Measurements from ENCODE around the gene SLC22A2.
"Not testable (repeated sequence)": the region's sequence is repeated elsewhere in the genome, so short reads cannot be mapped to it uniquely, and the experiment has no call there.

The SLC22A2 gene

DNA sequence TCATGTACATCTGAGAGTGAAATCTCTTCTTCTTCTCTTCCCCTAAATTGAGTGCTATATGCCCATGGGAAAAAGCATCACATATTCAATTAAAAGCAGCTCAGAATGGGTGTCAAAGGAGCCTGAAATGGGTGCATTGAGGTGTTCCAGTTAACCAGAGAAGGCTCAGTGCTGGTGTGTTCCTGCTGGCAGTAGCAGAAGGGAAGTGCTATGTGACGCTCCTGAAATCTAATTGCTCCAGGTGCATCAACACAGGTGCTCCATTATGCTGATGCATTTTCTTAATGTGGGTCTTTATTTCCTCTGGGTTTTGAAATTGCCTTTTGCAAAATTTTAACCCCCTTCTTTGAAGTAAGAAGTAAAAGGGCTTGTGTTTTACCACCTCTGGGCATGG lies 17.9 kb downstream of the SLC22A2 start:
- no peak for DNase-seq

DNA sequence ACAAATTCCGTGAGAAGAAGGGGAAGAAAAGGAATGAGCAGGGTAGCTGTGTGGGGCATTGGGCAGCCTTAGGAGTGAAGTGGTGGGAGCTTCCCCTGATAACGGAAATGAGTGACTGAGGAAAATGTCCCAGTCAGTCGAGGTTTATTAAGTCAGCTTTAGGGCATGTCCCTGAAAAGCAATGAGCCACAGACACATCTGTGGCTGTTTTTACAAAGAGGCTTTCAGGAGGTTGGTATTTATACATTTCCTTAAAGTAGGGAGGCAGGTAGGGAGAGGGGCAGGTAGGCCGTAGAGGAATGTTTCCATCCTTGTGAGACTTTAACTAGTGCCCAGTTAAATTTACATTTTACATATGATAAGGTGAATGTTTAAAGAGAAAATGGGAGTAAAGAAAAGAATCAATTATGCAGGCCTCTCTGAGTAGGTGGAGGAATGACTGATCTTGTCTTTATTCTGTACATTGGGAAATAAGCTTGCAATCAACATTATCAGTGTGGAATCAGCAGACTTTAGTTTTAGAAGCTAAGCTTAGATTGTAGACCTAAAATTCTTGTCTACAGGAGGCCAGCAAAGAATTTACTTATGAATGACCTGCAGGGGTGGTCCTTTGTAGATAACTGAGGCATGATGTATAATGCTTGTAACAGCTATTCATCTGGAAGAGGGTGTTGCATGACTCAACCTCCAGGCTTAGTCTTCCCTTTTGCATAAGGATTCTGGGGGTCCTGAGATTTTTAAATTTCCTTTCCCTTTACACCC lies 18.5 kb downstream of the SLC22A2 start:
- DNase-seq = no peak

DNA sequence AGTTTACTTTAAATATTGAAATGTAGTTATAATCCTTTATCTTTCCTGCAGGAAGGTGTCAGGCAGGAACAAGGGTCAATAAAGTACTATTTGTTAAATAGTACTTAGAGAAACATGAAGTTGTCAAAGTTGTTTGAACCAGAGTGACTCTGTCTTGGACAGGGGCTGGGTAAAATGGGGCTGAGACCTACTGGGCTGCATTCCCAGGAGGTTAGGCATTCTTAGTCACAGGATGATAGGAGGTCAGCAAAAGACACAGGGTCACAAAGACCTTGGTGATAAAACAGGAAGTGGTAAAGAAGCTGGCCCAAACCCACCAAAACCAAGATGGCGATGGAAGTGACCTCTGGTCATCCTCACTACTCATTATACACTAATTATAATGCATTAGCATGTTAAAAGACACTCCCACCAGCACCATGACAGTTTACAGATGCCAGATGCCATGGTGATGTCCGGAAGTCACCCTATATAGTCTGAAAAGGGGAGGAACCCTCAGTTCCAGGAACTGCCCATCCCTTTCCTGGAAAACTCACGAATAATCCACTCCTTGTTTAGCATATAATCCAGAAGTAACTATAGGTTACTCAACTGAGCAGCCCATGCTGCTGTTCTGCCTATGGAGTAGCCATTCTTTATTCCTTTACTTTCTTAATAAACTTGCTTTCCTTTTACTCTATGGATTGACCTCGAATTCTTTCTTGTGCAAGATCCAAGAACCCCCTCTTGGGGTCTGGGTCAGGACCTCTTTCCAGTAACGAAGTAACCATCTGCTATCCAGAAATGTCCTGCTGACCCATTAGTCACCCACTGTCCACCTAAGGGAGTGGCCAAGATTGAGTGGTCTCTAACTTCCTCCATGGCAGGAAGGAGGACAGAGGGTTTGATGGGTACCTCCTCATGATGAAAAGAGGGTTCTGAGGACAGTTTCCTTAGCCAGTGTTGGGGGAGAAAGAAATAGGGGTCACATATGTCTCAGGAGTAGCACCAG lies 19.6 kb downstream of the SLC22A2 start:
- no peak for DNase-seq

DNA sequence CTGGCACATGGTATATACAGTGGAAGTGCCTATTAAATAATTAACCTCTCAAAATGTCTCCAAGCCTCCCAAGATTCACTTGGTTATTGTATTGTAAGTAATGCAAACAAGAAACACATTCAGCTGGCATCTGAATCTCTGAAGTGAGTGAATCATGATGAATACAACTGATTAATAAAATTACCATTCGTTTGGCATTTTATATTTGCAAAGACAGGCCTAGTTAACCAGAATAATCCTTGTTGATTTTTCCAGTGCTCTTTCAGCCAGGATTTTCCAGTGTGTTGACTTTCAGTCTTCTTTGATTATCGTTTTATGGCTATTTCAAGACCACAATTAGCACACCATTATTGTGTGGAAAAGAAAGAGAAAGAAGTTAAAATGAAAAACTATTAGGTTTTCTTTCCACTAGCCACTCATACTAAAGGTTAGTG lies 20.3 kb downstream of the SLC22A2 start:
- DNase-seq = no peak

DNA sequence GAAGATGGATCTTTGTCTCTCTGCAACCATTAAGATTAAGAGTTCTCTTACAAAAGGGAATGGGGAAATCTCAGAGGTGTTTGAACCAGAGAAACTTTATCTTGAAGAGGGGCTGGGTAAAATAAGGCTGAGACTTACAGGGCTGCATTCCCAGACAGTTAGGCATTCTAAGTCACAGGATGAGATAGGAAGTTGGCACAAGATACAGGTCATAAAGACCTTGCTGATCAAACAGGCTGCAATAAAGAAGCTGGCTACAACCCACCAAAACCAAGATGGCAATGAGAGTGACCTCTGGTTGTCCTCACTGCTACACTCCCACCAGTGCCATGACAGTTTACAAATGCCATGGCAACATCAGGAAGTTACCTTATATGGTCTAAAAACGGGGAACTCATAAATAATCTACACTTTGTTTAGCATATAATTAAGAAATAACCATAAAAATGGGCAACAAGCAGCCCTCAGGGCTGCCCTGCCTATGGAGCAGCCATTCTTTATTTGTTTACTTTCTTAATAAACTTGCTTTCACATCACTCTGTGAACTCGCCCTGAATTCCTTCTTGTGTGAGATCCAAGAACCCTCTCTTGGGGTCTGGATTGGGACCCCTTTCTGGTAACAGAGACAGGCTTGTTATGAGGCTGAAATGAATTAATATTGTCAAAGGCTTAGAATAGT lies 20.9 kb downstream of the SLC22A2 start:
- not testable (repeated sequence) for DNase-seq

DNA sequence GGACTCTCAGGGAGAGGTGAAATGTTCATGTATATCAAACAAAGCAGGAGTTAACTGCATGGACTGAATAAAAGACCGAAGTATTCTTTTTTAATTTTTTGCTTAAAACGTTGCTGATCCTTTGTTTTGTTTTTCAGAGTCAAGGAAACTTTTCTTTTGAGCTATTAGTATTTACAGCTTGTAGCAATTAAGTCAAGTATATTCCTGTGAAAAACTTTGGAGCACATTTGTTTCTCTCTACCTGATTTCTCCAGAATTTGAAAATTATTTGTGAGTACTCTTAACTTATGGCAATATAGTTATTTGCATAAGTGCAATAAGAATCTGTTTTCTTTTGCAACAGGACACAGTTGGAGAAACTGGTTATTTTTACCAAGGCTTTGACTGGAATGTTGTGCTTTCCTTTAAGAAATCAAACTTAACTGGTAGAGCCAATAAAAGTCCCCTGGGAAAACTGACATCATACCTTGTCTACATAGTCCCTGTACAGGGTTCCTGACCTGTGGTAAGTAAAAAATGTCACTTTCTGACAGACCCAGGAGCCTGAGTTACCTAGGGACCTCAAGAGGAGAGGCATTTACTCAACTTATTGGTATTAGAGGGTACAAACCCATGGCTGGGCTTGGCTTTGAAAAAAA lies 22.3 kb downstream of the SLC22A2 start:
- DNase-seq = not testable (repeated sequence)

DNA sequence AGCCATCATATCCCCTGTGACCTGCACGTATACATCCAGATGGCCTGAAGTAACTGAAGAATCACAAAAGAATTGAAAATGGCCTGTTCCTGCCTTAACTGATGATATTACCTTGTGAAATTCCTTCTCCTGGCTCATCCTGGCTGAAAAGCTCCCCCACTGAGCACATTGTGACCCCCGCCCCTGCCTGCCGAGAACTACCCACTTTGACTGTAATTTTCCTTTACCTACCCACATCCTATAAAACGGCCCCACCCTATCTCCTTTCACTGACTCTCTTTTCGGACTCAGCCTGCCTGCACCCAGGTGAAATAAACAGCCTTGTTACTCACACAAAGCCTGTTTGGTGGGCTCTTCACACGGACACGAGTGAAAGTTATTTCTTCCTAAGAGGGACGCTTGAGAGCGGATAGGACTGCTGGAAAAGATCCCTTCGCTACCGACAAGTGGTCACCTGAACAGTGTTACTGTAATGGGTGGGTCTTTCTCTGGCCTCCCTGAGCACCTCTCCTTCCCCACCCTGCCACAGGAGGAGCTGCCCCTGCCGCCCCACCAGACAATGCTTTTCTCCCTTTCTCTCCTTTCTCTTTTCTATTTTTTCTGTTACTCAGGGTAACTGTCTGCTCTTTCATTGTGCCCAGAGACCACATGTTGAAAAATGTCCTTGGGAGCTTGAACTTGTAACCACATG lies 24.5 kb downstream of the SLC22A2 start:
- DNase-seq = not testable (repeated sequence)

DNA sequence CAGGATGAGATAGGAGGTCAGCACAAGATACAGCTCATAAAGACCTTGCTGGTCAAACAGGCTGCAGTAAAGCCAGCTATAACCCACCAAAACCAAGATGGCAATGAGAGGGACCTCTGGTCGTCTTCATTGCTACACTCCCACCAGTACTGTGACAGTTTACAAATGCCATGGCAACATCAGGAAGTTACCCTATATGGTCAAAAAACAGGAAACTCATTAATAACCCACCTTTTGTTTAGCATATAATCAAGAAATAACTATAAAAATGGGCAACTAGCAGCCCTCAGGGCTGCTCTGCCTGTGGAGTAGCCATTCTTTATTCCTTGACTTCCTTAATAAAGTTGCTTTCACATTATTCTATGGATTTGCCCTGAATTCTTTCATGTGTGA lies 30.9 kb downstream of the SLC22A2 start:
- no peak for DNase-seq

DNA sequence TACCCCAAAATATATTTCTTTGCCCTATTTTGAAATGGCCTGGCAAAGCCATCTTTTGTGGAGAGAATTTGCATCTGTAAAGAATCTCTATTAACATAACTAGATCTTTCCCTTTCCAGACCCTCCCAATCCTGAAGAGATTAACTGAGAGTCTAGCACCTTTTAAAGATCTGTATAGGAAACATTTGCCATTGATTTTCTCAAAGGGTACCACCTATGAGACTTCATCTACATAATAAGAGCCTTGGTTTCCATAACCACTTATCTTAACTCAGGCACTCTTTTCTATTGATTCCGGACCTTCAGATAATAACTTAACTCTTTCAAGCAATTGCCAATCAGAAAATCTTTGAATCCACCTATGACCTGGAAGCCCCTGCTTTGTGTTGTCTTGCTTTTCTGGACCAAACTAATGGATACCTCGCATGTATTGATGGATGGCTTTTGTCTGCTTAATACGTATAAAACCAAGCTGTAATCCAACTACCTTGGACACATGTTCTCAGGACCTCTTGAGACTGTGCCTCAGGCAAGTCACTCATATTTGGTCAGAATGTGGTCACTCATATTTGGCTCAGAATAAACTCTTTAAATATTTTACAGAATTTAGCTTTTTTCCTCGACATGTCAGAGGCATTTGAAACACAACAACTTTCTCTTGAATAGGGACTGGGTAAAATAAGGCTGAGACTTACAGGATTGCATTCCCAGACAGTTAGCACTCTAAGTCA lies 31.4 kb downstream of the SLC22A2 start:
- no peak for DNase-seq

DNA sequence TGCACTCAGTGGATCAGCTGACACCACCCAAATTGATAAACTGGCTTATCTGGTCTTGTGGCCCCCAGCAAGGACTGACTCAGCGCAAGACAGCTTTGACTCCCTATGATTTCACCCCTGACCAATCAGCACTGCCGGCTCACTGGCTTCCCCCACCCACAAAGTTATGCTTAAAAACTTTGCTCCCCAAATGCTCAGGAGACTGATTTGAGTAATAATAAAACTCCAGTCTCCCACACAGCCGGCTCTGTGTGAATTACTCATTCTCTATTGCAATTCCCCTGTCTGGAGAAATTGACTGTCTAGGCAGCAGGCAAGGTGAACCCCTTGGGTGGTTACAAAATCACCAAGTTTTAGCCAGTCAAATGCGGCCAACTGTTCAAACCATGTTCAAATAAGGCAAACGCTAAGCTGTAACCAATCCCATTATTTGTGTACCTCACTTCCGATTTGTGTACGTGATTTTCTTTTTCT lies 32.5 kb downstream of the SLC22A2 start:
- no peak for DNase-seq

DNA sequence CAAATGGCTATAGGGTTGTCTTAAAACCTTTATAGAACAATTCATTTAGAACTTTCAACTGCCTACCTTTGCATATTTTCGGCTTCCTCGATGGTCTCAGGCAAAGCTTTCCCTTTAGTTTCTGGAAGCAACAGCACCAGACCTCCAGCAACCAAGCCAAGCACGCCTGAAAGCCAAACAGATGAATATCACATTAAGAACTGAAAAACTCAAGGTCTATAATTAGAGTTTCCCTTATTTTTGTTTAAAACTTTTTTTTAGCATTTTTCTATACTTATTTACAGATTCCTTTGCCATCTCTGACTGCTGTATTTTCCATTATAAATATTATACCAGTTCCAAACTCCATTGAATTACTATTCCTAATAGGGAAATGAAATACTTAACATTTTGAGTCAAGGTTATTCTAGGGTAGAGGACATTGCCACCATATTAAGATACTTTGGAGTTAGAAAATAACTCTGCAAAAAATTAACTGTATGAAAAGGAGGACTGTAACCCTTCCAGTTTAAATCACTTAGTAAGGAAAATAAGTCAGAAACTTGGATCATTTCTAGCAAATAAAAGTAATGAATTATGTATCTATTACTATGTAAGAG lies 33.9 kb downstream of the SLC22A2 start:
- DNase-seq = no peak

DNA sequence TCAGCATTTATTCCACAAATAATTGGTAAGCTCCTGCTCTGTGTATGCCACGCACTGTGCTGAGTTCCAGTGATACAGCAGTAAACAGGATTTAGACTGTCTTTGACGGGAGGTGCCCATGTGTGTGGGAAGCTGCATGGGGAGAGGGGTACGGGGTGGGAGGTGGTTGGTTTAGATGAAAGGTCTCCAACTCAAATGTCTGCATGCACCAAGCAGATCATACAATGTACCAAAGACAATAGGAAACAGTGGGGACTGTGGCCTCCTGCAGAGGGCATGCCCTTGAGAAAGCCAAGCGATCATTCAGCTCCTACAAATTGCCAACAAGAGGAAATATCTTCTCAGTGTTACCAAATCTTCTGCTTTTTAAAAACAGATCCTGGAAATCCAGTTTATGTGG lies 36.1 kb downstream of the SLC22A2 start:
- DNase-seq = no peak

DNA sequence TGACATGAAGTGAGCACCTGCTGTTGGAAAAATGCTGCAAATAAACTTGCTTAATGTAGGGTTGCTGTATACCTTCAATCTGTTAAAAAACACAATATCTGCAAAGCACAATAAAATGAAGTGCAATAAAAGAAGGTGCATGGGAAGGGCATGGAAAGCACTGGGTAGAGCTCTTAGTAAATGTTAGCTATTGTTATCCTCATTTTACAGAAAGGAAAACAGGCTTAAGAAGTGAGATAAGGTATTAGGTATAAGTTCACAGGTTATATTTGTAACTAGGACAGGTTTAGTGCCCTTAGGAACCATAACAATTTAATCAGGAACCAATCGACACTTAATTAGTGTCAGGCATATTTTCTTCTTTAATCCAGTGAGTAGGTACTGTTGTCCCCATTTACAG lies 36.7 kb downstream of the SLC22A2 start:
- no peak for DNase-seq

DNA sequence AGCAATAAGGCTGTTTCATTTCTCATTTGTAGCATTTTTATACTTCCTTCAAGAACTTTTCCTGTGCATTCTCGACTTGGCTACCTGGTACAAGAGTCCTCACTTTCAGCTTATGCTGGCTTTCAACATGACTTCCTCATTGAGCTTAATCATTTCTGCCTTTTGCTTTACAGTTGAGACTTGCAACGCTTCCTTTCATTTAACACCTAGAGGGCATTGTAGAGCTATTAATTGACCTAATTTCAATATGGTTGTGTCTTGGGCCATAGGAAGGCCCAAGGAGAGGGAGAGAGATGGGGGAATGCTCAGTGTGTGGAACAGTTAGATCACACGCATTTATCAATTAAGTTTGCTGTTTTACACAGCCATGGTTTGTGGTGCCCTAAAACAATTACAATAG lies 37.2 kb downstream of the SLC22A2 start:
- DNase-seq = no peak

DNA sequence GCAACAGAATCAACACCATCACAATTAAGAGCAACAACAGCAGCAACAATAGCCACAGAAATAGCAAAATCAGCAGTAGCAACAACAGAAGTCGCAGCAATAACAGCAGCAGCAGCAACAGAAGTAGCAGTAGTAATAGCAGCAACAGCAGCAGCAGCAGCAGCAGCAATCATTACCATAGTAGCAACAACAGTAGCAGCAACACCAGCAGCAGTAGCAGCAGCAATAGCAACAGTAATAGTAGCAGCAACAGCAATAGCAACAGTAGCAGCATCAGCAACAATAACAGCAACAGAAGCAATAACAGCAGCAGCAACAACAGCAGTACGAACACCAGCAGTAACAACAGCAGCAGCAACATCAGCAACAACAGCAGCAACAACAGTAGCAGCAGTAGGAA lies 39.8 kb downstream of the SLC22A2 start:
- no peak for DNase-seq

DNA sequence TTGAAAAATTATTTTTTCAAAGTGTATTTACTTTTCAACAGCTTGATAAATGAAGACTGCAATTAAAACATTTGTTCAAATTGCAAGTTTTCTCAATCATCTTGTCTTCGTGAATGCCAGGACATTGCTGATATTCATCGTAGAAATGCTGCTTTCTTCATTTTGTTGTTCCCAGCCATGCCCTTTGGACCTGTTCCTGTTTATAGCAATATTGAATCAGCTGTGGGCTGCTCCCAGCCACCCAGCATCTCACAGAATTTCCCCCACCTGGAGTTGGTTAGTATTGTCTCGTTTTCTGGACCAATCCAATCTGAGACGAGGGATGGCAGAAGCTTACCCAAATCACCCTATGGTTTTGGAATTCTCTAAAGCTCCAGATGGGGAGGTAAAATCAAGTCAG lies 40.8 kb downstream of the SLC22A2 start:
- no peak for DNase-seq

DNA sequence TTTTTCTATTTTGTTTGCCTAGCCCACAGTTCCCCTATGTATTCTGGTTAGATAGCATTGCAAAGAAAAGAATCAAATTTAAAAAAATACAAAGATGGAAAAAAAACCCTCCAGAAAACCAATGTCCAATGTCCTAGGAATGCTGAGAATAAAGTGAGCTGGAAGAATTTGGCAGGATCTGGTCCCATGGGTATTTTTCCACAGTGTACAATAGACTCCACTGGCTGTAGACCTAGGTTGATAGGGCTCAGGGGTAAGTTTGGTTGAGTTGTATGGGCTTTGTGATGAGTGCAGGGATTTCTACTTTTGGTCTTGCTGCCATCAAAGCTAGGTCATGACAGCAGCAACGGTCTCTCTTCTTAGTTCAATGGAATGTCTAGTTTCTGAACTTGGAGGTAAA lies 41.5 kb downstream of the SLC22A2 start:
- no peak for DNase-seq

DNA sequence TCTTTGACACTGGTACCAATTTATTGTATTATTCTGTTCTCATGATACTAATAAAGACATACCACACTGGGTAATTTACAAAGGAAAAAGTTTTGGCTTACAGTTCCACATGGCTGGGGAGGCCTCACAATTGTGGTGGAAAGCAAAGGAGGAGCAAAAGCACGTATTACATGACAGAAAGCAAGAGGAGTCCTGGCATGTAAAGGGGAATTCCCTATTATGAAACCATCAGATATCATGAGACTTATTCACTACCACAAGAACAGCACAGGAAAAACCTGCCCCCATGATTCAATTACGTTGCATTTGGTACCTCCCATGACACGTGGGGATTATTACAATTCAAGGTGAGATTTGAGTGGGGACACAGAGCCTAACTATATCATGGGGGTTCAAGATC lies 43.4 kb downstream of the SLC22A2 start:
- DNase-seq = no peak

DNA sequence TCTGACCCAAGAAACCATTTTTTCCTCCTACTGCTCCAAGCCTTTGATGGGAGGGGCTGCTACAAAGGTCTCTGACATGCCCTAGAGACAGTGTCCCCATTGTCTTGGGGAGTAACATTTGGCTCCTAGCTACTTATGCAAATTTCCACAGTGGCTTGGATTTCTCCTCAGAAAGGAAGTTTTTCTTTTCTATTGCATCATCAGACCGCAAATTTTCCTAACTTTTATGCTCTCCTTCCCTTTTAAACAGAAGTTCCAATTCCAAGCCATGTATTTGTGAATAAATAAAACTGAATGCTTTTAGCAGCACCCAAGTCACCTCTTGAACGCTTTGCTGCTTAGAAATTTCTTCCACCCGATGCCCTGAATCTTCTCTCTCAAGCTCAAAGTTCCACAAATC lies 51.0 kb downstream of the SLC22A2 start:
- DNase-seq = no peak

DNA sequence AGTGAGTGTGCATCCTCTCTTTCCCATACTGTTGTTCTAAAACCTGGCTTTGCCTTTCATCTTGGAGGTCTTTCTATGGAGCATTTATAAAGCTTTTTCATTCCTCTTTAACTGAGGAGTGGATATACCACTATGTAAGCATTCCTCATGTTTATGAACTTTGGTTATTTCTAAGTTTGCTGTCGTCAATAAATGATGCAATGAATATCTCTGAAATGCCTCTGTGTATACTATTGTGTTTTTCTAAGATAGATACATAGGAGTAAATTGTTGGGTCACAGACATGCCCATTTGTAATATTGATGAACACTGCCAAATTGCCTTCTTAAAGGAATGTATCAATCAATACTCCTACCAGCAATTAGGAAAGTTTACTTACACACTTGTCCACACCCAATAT lies 53.9 kb downstream of the SLC22A2 start:
- no peak for DNase-seq

DNA sequence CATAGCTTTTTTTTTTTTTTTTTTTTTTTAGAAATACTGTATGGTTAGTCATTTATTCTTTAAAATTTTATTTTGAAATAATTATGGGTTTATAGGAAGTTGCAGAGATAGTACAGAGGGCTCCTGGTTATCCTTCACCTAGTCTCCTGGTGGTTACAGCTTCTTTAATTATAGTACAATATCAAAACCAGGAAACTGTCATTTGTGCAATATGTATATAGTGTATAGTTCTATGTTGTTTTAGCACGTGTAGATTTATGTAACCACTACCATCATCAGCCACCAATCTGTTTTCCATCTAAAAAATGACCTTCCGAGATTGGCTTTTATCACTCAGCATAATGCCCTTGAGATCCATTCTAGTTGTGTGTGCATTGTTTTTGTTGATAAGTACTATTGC lies 54.7 kb downstream of the SLC22A2 start:
- DNase-seq = no peak

All from activated CD4-positive, CD25-positive, alpha-beta regulatory T cell treated with anti-CD3 and anti-CD28 coated beads, Interleukin-2, amount 50 U/mL, for 72 hours (primary cell).